Activated CD4-positive, CD25-positive, alpha-beta regulatory T cell treated with anti-CD3 and anti-CD28 coated beads, Interleukin-2, amount 50 U/mL, for 16 hours (primary cell): ENCODE data around the gene TTC7B.

Source experiments
- DNase-seq: peaks from one replicate; pipeline ENCODE4 v3.0.0-alpha.2; 2020; ENCODE audit warnings: low read depth, low spot score

TTC7B gene

DNA sequence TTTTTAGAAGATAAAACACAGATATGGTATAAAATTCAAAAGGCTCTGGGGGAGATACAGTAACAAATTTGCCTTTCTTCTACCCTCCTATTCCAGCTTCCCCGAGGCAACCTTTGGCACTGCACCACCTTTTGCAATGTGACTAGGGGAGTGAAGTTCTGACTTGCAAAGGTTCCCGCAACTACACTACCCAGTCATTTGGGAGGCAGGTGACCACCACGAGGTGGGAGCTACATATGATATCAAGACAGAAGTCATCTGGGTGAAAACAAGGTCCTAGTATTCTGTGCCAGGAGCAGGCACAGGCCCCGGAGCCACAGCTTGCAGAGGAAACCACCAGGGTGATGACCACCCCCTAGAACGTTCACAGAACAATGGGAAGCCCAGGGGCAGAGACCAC is 141.5 kb downstream of the TTC7B start:
- DNase-seq: no peak

DNA sequence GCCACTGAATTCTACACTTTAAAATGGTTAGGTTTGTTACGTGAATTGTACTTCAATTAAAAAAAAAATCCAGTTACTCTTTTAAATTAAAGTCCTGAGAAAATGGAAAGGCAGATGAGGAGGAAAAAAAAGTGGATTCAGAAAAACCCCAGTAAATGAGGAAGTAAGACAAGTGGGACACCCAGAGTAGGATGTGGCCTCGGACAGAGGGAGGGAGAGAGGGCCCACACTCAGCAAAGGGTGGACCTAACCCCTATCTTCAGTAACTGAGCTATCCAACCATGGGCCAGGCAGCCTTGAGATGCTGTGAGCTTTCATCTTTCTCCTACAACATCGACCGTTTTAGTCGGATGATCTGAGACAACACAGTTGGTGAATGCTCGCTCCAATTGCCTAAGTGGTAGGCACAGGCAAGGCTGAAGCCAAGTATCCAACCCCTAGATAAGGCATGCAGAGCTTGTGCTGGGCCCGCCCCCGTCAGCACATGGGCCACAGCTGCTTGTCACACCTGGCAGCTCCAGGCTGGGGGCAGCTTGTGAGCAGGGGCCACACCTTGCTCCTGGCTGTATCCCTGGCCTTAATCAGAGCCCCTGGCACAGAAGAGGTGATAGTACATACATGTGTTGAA is 142.1 kb downstream of the TTC7B start:
- no peak for DNase-seq

DNA sequence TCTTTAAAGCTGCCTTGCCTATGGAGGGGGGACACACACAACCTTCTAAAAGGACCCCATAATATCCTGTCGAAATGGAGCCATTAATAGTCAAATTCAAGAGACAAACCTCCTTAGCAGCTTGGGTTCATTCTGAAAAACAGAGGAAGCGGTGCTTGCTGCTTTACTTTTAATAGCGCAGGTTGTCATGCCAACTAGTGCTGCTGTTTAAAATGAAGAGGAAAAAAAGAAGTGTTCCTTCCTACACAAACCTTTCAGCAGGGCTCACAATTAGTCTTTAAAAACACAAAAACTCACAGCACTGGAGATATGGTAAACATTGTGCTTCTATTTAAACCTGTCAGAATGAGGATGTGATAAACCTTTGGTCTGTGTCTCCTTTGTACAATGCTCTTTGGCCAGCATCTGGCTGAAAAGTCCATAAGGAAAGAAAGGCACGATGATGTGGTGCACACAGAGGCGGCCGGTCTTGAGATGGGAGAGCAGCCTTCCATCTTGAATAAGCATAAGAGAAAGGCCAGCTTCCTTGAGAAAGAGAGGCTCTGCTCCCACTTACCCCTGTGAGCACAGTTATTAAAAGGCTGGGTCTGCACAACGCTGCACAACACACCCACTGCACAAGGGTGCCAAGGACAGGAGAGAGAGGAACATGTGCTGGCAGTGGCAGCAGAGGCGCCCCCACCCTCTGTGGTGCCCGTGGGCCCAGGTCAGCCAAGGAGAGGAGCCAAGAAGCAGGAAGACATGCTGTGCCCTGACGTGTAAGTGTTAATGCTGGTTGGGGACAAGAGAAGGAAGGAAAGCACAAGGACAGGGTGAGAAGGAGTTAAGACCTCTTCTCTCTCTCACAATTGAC is 144.6 kb downstream of the TTC7B start:
- DNase-seq: no peak

DNA sequence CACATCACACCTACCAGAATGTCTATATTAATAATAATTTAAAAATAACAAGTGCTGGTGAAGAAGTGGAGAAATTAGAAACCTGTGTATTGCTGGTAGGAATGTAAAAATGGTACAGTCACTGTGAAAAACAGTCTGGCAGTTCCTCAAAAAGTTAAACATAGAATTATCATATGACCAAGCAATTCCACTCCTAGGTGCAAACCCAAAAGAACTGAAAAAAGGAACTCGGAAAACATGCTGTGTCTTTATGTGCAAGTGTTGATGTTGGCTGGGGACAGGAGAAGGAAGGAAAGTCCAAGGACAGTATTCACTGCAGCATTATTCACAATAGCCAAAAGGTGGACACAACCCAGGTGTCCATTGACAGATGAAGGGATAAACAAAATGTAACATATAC is 146.5 kb downstream of the TTC7B start:
- no peak for DNase-seq

DNA sequence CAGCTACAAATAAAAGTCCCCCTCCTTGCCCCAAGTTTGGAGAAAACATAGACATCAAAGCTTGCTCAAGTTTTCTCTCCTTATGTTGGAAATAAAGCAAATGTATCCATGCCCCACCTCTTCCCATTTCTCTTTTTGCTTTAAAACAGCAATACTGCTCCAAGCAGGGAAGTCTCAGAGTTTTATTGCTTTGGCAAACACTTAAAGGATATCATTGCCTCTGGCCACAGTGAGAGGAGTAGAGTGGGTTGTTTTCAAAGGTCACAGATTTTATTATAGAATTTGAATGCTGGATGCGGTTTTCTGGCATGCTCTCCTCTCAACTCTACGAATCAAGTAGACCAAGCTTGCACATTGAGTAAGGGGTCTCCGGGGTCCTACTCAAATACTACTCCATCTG is 149.7 kb downstream of the TTC7B start:
- no peak for DNase-seq

DNA sequence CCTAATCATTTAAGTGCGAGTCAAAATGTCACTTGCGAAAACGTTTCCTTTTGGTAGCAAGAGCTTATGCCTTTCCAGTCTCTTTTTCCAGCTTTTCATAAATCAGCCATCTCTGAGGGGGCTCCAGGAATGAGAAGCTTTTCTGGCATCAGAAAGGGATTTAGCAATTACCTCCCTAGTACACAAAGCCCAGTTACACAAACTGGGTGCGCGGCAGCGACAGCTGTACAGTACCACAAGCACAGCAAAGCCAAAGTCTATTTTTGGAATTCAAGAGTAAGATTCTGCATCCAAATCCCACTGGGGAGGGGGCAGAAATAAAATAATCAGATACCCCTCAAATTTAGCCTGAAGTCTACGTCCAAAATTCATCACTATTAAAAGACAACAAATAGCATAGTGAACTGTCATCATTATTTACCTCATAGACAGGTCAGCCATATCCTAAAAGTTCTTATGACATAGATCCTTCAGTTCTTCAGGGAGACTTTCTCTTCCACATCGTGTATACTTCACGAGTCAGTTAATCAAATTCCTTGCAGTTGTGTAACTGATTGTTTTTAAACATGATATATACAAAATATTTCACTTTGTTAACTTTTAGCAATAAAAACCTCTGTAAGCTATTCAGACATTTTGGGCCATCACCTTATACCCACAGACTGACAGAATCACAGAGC is 150.8 kb downstream of the TTC7B start:
- DNase-seq: no peak

DNA sequence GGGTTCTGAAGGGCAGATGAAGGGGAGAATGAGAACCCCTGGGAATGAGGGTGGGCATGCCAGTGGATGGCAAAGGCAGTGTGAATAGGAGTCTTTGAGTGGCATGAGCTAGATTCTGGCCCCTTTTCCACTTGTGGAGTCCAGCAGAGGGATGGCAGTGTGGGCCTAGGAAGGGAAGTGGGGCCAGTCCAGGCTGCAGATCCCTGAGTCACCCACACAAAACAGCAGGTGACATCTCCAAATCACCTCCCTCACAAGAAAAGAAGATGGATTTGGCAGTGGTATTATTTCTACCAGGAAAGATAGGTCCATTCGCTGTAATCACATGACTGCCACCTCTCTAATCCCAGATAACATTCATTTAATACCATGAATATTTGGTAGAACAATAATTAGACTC is 151.3 kb downstream of the TTC7B start:
- no peak for DNase-seq

DNA sequence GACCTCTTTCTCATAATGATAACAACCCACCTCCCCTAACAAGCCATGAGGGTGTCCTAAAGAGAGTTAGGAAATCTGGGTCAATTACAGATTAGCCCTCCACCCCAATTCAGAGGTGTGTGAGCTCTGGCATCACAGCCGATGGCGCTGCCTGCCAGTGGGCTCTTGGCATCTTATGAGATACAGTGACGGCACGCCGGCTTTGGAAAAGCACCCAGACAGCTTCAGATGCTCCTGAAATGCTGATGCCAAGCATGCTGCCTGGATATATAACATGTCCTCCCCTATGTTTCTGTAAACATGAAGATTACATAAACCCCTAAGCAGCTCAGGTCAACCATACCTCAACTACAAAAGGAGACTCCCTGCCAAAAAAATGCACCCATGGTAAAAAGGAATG is 152.6 kb downstream of the TTC7B start:
- DNase-seq: no peak

DNA sequence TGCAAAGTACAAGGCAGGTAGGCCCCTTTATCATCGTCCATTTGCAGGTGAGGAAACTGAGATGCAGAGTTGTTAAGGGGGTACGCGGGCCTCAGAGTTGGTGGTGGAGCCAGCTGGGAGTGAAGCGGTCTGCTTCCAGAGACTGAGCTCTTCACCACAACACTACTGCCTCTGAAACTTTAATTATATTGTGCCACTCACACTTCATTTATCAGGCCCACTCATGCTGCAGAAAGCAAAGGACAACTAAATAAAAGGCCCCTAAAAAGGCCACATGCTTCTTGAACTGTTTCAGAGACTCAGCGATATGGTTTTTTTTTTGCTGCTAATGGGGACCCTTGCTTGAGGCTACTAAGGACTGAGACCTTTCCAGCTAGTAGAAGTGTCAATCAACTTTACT is 153.1 kb downstream of the TTC7B start:
- no peak for DNase-seq

DNA sequence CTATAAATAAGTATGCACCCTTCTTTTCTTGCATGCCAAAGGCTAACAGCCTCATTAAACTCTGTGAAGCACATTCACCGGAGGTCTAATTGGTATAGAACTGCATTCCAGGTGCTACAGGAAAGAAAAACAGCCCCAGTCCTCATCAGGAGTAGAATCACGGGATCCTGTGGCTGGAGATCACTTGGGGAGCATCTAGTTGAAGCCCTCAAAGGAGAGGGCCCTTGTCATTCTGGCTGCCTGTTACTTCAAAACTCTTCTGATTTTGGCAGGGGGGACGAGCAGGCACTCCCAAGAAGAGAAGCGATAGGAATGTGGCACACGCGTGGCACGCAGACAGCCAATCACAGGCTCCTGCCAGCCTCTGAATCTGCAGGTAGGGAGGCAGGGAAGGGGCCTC is 154.4 kb downstream of the TTC7B start:
- no peak for DNase-seq

DNA sequence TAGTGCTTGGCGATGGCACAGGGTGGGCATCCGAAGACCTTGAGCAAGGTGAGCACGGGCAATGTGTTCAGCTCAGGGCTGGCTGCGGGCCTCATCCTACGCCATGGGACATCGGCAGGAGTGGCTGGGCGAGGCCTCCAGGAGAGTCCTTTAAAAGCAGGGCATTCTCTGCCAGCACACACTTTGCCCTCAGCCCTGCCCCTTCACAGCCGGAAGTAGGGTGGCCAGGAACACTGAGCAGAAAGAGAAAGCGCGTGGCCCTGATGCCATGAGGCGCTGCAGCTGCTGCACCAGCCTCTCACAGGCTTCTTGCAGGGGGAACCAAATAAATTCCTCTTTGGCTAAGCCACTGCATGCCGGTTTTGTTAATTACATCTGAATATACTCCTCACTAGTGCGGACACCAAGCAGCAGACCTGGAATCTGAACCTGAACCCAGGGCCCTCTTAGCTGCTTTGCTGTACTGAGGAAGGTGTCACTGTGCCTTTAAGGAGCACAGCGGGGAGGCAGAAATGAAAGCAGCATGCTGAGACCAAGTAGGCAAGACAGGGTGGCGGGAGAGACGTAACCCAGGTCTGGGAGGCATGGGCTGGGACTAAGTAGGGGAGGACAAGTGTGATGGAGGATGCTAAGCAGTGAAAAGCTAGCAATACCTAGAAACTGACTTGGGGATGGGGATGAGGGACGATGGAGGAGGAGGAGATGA is 155.2 kb downstream of the TTC7B start:
- DNase-seq: no peak

DNA sequence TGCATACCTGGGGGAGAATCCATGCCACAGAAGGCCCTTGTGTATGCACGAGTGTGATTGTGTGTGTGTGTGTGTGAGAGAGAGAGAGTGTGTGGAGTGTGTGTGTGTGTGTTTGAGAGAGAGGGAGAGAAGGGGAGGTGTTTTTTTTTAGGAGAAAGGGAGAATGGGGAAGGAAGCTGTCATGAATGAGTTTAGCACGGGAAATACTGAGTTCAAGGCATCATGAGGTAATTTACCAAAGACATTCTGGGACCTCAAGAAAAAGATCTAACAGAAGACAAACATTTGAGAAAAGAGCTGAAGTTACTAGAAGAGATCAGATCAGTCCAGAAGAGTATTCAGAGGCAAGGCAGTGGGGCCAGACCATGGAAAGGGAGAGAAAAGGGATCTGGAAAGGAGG is 157.1 kb downstream of the TTC7B start:
- DNase-seq: no peak

DNA sequence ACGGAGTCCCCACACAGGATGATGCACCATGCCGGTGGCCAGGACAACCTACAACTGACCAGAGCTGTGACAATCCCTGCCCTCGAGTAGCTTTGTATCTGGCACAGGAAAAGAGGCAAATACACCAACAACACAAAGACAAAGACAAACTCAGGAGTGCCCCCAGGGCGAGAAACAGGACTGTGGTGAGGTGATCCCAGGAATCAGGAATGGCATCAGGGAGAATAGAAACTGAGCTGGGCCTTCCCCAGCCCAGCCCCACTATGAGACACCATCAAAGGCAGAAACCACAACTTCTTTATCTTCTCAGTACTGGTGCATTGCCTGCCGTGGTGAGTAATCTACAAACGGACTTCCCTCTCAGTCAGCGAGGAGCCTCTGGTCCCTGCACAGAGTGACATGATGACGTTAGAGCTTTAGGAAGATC is 157.7 kb downstream of the TTC7B start:
- DNase-seq: no peak

DNA sequence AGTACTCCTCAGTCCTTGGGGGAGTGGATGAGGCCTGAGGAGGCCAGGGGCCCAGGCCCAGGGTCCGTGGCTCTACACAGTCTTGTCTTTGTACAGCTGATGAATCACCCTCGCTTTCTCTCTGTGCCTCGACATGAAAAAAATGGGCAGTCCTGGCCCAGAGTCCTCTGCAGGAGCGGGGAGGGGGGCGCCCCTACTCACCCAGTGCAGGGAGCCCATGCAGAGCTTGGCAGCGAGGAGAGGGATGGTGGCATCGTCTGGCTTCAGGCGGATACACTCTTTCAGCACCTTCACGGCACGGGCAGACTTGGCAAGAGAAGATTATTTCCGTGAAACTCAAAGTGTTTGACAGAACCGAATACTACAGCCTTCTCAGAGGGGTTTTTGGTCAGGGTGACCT is 159.3 kb downstream of the TTC7B start:
- no peak for DNase-seq

DNA sequence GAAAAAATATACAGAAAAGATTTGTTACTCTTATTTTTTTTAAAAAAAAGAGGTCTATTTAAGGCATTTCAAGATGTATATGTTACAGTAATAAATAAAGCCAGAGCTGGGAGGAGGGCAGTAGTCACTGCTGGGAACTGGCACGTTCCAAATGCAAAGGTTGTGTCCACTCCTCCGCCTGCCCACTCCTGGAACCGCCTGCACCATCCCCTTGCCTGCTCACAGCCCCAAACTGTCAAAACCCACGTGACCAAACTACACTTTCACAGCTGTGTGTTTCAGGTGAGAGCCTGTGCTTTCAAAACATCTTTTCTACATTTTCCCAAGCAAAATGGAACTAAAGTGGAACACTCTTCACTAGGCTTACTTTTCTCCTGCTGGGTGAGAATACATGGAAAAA is 160.4 kb downstream of the TTC7B start:
- no peak for DNase-seq

DNA sequence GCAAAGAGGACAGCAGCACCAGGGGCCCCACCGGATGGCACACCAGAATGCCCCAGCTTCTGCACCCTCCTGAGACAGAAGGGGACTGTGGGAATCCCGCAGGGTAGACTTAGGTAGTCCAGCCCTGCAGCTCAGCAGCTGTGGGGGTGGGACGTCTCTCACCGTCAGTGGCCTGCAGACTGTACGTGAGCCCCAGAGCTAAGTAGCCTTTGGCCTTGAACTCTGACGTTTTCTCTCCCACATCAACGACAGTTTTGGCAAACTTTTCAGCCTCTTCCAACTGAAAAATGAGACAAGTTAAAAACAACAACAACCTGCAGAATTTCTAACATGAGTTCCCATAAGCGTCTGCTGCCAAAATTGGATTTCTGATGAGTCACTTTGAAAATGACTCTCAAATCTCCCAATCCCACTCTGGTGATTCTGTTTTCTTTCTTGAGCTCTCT is 161.4 kb downstream of the TTC7B start:
- DNase-seq: no peak

DNA sequence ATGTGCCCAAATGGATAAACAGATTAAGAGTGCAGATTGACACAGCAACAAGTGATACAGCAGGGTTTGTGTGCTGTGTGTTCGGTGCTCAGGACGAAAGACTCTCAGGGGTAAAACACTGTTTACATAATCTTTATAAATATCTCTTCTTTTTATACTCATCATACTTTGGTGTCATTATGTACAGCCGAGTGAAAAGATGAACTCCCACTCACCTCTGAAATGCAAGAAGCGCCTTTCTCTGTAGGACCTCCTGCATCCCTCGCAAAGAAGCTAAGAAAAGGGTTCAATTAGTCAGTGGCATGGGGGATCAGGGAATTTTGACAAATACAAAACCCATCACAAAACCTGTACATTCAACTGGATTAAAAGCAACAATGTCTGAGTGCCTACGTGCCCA is 163.6 kb downstream of the TTC7B start:
- no peak for DNase-seq

DNA sequence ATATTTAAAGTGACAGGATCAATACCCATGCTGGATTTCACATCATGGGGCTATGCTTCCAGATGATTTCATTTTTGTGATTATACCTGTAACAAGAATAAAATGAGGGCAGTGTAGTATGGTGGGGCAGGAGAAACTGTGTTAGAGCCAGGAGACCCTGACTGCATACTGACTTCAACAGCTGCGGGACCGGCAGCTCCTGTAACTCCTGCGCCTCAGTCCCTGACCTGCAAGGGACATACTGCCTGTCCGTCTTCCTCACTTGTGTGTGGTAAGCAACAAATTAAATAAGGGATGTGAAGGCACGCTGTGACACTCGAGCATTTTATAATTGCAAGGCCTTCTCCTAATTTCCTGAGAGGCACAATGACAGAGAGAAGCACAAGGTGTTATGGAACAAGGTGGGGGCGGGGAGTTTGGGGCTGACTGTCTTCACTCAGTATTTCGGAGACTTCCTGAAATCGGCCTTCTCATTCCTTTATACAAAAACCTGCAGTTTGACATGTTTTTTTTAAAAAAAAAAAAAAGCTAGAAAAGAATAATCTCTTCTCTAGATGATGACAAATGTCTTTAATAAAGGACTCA is 164.2 kb downstream of the TTC7B start:
- DNase-seq: no peak

DNA sequence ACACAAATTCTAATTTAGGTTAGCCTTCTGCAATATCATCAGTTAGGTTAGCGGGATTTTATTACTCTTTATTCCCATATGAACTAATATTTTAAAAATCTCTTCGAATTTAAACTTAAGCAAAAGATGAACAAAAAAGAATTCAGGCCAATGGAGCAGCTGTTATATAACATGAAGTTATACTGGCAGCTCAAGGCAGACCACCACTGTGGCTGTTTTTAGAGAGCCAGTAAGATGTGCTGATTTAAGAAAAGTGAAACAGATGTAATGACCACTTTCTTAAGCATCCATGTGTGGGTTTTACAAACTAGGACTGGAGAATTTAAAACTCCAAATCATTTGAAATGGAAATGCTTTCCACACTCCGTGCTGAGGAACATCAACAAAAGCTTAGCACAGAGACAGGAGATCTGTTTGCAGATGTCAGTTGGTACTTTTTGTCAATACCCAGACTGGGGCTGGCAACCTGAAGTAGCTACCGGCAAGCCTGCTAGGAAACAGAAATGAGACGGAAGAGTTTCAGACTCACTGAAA is 164.9 kb downstream of the TTC7B start:
- no peak for DNase-seq

DNA sequence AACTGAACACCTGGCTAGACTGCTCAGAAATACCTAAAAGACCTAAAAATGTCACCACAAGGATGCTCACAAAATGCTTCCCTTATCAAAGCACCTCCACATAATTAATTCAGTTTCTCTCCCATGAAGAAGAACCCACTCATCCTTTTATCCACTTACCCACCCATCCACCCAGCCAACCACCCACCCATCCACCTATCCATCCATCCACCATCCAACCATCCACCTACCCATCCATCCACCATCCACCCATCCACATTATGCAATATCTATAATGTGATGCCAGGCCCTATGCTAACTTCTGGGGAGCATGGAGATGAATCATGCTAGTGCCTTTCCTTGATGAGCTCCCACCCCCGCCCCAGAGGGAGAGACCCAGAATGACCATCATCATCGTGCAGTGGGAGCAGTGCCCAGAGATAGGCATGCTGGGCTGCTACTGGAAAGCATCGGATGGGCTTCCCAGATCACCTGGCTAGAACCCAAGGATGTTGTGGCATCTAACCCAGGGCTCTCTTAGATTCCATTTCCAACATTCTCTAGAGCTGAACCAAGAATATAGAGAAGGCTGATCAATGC is 166.6 kb downstream of the TTC7B start:
- DNase-seq: no peak

DNA sequence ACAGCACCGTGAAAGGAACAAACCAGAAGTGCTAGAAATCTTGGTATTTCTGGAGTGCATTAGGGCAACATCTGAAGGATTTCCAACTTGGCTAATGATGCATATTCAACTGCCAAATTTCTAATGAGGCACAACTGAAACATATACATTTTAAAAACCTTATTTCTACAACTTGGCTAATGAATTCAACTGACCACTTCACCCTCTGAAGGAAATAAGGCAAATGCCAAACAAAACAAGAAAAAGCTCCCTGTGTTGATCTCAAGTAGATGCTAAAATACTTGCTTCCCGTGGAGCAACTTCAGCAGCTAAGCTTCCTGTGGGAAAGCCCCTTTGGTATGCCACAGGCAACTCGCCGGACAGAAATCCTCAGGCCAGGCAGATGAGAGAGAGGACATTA is 167.1 kb downstream of the TTC7B start:
- DNase-seq: no peak
